ENCODE data around the gene NEXN. TPM values are rescaled to one million over a fixed set of nuclear protein-coding genes. Genes with fewer than 3 reads are reported as not detected.

The NEXN gene
- total and polyA plus RNA-seq, 9 donors: 2.4 to 66.2 (median 13.3) TPM

DNA sequence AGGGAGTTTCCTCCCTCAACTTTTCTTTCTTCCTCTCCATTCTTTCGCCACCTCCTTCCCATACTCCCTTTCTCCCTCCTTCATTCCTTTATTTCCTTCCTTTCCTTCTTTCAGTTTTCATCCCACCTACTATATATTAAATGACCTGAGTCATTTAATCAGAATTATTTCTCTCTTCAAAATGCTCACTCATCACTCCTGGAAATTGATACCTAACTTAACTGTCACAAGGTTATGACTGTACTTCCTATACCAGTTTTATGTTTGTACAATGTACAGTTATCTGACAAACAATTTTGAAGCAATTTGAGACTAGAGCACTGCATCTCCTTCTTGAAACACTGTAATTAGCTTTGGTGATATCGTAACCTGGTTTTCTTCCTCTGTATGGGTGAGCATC, 41.4 kb downstream of the NEXN start:
- intact Hi-C loops (cut with DNase I): no loop called here
- H3K4me3 ChIP-seq: no peak overlapping the region
- 95 to 98% (median 98%) methylated on average over 2 of the region's 2 CpGs for WGBS, 3 donors
- DNase-seq: no peak
- no peaks in the 10 kb centered on the region for H3K4me1 ChIP-seq (ENCODE audit: insufficient read depth)
- no peaks in the 10 kb centered on the region for H3K9me3 ChIP-seq
- no peak for TF ChIP-seq POLR2A (IDR thresholded peaks at IDR 0.05)
- TF ChIP-seq, protein P1, sequence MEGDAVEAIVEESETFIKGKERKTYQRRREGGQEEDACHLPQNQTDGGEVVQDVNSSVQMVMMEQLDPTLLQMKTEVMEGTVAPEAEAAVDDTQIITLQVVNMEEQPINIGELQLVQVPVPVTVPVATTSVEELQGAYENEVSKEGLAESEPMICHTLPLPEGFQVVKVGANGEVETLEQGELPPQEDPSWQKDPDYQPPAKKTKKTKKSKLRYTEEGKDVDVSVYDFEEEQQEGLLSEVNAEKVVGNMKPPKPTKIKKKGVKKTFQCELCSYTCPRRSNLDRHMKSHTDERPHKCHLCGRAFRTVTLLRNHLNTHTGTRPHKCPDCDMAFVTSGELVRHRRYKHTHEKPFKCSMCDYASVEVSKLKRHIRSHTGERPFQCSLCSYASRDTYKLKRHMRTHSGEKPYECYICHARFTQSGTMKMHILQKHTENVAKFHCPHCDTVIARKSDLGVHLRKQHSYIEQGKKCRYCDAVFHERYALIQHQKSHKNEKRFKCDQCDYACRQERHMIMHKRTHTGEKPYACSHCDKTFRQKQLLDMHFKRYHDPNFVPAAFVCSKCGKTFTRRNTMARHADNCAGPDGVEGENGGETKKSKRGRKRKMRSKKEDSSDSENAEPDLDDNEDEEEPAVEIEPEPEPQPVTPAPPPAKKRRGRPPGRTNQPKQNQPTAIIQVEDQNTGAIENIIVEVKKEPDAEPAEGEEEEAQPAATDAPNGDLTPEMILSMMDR (IDR thresholded peaks at IDR 0.05): no peak
- no peak for TF ChIP-seq EP300 (IDR thresholded peaks at IDR 0.05)
- H3K36me3 ChIP-seq: no peaks in the 10 kb centered on the region
- no peak overlapping the region for H3K27ac ChIP-seq
- H3K27me3 ChIP-seq: no peaks in the 10 kb centered on the region

DNA sequence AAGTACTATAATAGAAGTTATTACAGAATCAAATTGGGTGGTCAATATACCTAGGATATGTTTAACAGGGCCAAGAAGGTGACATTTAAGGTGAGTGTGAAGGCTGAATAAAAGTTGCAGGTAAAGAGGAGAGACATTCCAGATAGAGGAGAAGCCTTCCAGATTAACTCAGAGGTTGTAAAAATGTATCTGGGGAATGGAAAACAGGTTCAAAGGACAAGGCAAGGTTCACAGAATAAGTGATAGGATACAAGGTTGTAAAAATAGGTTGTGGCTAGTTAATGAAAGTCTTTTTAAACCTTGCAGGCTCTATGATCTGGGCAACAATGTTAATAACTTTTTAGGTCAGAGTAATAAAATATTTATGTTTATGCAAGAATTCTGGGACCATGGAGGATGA, 50.2 kb downstream of the NEXN start:
- Histone ChIP-seq H3K27ac (no peak overlapping the region), H3K4me3 (no peak overlapping the region), H3K9me3 (no peaks in the 10 kb centered on the region), H3K27me3 (no peaks in the 10 kb centered on the region), H3K36me3 (no peaks in the 10 kb centered on the region), H3K4me1 (ENCODE audit: insufficient read depth) (no peaks in the 10 kb centered on the region)
- DNase-seq: no peak
- intact Hi-C loops (cut with DNase I): no loop called here
- TF ChIP-seq POLR2A (IDR thresholded peaks at IDR 0.05) (no peak), EP300 (IDR thresholded peaks at IDR 0.05) (no peak)
- TF ChIP-seq, protein P1 (IDR thresholded peaks at IDR 0.05): no peak

GRCh38 chr1:77940921-77941570, 52.6 kb downstream of the NEXN start:
- DNase-seq: no peak
- Histone ChIP-seq H3K27ac (no peak overlapping the region), H3K4me1 (ENCODE audit: insufficient read depth) (no peaks in the 10 kb centered on the region), H3K9me3 (no peaks in the 10 kb centered on the region), H3K27me3 (no peaks in the 10 kb centered on the region), H3K4me3 (no peak overlapping the region), H3K36me3 (no peaks in the 10 kb centered on the region)
- TF ChIP-seq EP300 (IDR thresholded peaks at IDR 0.05): no peak
- no peak for TF ChIP-seq POLR2A (IDR thresholded peaks at IDR 0.05)
- TF ChIP-seq, protein P1 (IDR thresholded peaks at IDR 0.05): no peak
- 94 to 97% (median 95%) methylated on average over 4 of the region's 4 CpGs for whole genome bisulfite sequencing, 3 donors
- intact Hi-C loops (cut with DNase I): no loop called here

DNA sequence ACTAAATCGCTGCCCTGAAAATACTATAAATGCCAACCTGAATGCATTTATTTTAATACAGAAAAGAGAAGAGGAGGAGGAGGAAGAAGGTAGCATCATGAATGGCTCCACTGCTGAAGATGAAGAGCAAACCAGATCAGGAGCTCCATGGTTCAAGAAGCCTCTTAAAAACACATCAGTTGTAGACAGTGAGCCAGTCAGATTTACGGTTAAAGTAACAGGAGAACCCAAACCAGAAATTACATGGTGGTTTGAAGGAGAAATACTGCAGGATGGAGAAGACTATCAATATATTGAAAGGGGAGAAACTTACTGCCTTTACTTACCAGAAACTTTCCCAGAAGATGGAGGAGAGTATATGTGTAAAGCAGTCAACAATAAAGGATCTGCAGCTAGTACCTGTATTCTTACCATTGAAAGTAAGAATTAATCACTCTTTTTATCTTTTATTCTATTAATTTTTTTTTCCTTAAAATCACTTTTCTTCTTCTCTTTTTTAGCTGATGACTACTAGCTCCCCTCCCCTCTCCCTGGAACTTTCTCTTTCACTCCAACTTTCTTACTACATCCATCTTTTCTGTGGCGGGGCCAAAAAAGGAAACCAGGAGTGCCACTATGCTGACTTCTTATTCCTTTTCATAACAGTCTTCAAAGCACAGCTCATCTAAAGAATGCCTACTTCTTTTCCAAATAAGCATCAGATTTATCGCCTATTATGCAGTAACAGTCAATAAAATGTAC, 54.1 kb downstream of the NEXN start:
- Histone ChIP-seq H3K27ac (no peak overlapping the region), H3K4me1 (ENCODE audit: insufficient read depth) (no peaks in the 10 kb centered on the region), H3K9me3 (no peaks in the 10 kb centered on the region), H3K36me3 (no peaks in the 10 kb centered on the region), H3K27me3 (no peaks in the 10 kb centered on the region), H3K4me3 (no peak overlapping the region)
- intact Hi-C loops (cut with DNase I): no loop called here
- WGBS, 3 donors: 97 to 99% (median 98%) methylated on average over 4 of the region's 4 CpGs
- DNase-seq: no peak
- TF ChIP-seq POLR2A (IDR thresholded peaks at IDR 0.05) (no peak), EP300 (IDR thresholded peaks at IDR 0.05) (no peak)
- TF ChIP-seq, protein P1 (IDR thresholded peaks at IDR 0.05): no peak
